GDM1 (cell line): ENCODE results near the gene BPIFB6.

Experiments used
- DNase-seq: peaks from one replicate; lab custom pipeline; 2025; lab: John Stamatoyannopoulos, UW

The BPIFB6 gene

GRCh38 chr20:33031531-33031930, at the start of gene BPIFB6:
BPIFB6 (plus strand) TSS chr20:33031648; CDS start chr20:33031648, 0 bp downstream.
- no peak for DNase-seq

GRCh38 chr20:32982617-32983458, 48.6 kb upstream of the BPIFB6 start:
- DNase-seq, result no peak

GRCh38 chr20:32983459-32984112, 47.9 kb upstream of the BPIFB6 start:
- no peak for DNase-seq

GRCh38 chr20:32984196-32984595, 47.3 kb upstream of the BPIFB6 start:
- no peak for DNase-seq

- no peak for DNase-seq
These were observed 46.7 kb upstream of the BPIFB6 start for GRCh38 chr20:32984631-32985354.

GRCh38 chr20:32985596-32985995, 45.9 kb upstream of the BPIFB6 start:
- no peak for DNase-seq

GRCh38 chr20:32986331-32986966, 45.0 kb upstream of the BPIFB6 start:
- no peak for DNase-seq

GRCh38 chr20:32987044-32987825, 44.2 kb upstream of the BPIFB6 start:
- no peak for DNase-seq

- DNase-seq, result no peak
These were observed 43.4 kb upstream of the BPIFB6 start for GRCh38 chr20:32988008-32988407.

GRCh38 chr20:32989507-32990283, 41.8 kb upstream of the BPIFB6 start:
- DNase-seq, result no peak

GRCh38 chr20:32990426-32990825, 41.0 kb upstream of the BPIFB6 start:
- no peak for DNase-seq

GRCh38 chr20:32991383-32991782, 40.1 kb upstream of the BPIFB6 start:
- DNase-seq, result no peak

- no peak for DNase-seq
These were observed 39.4 kb upstream of the BPIFB6 start for GRCh38 chr20:32991792-32992641.

GRCh38 chr20:32993496-32994050, 37.9 kb upstream of the BPIFB6 start:
- DNase-seq, result no peak

GRCh38 chr20:32995802-32996201, 35.6 kb upstream of the BPIFB6 start:
- DNase-seq, result no peak

- DNase-seq, result no peak
These were observed 34.0 kb upstream of the BPIFB6 start for GRCh38 chr20:32997431-32997830.

GRCh38 chr20:32999603-33000250, 31.7 kb upstream of the BPIFB6 start:
- no peak for DNase-seq

GRCh38 chr20:33000802-33001466, 30.5 kb upstream of the BPIFB6 start:
- no peak for DNase-seq
